LNCaP clone FGC (cell line): ENCODE results near the gene RPRD1A.
"Not testable (repeated sequence)": the region's sequence is repeated elsewhere in the genome, so short reads cannot be mapped to it uniquely, and the experiment has no call there.

ENCODE experiments used
- DNase-seq: peaks from one replicate; pipeline ENCODE4 v3.0.0-alpha.2; 2011; ENCODE audit warnings: low read depth
- H3K4me3 ChIP-seq: 2 replicates; pipeline ENCODE4 v1.5.1; 2011; ENCODE audit warnings: mild to moderate bottlenecking, low read depth, low read length, control low read depth
- CTCF ChIP-seq: IDR thresholded peaks from 2 replicates; pipeline ENCODE4 v1.5.1; 2012; ENCODE audit warnings: mild to moderate bottlenecking; ENCODE audit not compliant: control insufficient read depth, insufficient read depth; ENCODE audit errors: extremely low read depth

The RPRD1A gene, protein sequence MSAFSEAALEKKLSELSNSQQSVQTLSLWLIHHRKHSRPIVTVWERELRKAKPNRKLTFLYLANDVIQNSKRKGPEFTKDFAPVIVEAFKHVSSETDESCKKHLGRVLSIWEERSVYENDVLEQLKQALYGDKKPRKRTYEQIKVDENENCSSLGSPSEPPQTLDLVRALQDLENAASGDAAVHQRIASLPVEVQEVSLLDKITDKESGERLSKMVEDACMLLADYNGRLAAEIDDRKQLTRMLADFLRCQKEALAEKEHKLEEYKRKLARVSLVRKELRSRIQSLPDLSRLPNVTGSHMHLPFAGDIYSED

DNA sequence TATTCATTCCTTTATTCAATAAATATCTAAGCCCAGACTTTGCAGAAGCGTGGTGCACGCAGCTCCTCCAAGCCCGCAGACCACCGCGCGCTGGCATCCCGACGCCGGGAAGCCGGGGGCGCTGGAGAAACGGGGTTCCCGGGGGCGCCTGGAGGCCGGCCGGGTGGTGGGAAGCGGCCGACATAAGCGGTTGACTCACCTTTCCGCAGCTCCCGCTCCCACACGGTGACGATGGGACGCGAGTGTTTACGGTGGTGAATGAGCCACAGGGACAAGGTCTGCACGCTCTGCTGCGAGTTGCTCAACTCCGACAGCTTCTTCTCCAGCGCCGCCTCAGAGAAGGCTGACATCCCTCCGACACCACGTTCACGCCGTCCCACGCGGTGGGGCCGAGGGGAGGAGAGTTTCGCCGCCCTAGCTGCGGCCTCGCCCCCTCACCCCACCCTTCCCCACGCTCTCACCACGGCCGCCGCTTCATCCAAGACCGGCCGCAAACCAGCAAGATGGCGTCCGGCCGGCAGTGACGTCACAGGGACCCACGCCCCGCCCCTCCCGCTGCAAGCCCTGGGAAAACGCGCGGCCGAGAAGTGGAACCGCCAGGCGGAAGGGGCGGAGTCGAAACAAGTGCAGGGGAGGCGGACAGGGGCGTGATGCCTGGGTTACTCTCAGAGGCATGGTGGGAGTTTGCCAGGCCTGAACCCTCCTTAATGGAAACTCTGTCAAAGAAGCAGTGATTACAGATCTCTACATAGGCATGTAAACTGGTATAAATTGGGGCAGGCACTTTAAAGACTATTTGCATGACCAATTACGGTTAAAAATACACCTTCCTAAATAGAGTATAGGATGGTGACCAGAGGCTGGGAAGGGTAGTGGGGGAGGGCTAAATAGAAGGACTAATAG, at the start of gene RPRD1A:
Gene RPRD1A, minus strand, starts transcription at position 505 of the 903 bp plus-strand sequence. Its CDS starts 155 bp downstream, at position 350.
- DNase-seq: peak; percentile 70
- no peak for TF ChIP-seq CTCF
- H3K4me3 ChIP-seq: peak within 1 kb of the TSS; percentile 98

DNA sequence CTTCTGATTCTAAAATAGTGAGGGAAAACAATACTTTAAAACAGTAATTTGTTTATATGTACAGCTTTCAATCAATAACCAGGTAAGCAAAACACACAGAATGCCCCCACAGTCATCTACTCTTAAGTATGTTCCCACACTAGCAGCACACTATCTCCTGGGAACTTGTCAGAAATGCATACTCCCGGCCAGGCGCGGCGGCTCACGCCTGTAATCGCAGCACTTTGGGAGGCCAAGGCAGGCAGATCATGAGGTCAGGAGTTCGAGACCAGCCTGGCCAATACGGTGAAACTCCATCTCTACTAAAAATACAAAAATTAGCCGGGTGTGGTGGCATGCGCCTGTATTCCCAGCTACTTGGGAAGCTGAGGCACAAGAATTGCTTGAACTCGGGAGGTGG, 49.4 kb upstream of the RPRD1A start:
- not testable (repeated sequence) for H3K4me3 ChIP-seq, DNase-seq

DNA sequence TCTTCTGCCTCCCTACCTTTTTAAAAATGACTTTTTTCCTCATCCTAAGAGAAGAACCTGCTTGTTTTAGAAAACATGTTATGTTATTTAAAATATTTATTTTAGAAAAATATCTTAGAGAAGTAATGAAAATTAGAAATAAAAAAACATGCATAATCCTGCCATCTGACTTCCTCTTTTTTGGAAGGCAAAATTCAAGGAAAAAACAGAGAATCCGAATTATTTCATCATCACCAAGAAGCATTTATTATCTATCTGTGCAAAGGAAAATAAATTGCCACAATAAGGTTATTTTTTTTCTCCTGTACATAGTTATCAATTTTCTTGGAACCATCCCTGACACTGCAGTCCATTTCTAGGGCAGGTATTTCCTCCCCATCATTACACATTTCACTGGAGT, 47.4 kb upstream of the RPRD1A start:
- no peak for TF ChIP-seq CTCF
- no peak overlapping the region for H3K4me3 ChIP-seq
- no peak for DNase-seq

DNA sequence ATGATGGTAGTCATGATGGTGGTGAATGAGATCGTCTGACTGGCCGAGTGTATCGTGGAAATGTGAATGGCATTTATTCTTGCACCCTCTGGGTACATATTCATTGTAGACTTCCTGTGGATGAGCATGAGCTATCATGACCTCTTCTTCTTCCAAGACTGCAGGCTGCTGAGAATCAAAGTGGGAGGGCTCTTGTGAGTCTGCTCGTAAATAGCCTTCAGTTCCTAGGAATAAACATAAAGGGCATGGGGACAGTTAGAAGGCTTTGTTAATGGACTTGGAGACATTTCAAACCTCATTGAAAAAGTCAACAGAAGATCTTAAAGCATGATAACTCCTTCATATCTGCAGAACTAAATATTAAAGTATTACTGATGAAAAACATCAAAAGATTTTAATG, 46.9 kb upstream of the RPRD1A start:
- no peak for TF ChIP-seq CTCF
- H3K4me3 ChIP-seq: no peak overlapping the region
- peak; percentile 86 for DNase-seq

DNA sequence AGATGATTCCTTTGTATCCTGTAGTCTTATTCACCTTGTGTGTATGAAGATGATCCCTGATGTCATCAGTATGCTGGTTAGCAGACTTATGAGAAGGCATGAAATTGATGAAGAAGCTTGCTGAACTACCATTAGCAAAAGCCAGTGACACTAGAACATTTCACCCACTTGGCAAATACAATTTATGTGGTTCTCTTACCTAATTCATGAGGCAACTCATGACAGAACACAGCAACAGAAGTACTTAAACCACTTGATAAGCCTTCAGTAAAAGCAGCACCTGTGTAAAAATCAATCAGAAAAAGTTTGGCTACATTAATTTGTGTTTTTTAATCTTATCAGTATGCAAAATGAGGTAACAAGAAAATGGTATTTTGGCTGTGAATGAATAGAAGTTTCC, 44.9 kb upstream of the RPRD1A start:
- no peak for TF ChIP-seq CTCF
- H3K4me3 ChIP-seq: no peak overlapping the region
- DNase-seq: no peak

GRCh38 chr18:36109737-36110136, 42.4 kb upstream of the RPRD1A start:
- DNase-seq: no peak
- peak overlapping the region; percentile 39 for H3K4me3 ChIP-seq

More at GRCh38 chr18:36109737-36110136, 42.4 kb upstream of the RPRD1A start:
- no peak for TF ChIP-seq CTCF
